GM21526 (cell line): ENCODE data around the gene TREH.
"Not testable (repeated sequence)": the region's sequence is repeated elsewhere in the genome, so short reads cannot be mapped to it uniquely, and the experiment has no call there.

Source experiments
- ATAC-seq: cut with Tn5 transposase; IDR thresholded peaks from one replicate; pipeline ENCODE4 v1.9.1; 2021; ENCODE audit warnings: moderate library complexity; ENCODE audit not compliant: unreplicated experiment, low FRiP score

TREH gene

GRCh38 chr11:118618991-118619375 is 60.5 kb downstream of the TREH start:
- ATAC-seq, result no peak

DNA sequence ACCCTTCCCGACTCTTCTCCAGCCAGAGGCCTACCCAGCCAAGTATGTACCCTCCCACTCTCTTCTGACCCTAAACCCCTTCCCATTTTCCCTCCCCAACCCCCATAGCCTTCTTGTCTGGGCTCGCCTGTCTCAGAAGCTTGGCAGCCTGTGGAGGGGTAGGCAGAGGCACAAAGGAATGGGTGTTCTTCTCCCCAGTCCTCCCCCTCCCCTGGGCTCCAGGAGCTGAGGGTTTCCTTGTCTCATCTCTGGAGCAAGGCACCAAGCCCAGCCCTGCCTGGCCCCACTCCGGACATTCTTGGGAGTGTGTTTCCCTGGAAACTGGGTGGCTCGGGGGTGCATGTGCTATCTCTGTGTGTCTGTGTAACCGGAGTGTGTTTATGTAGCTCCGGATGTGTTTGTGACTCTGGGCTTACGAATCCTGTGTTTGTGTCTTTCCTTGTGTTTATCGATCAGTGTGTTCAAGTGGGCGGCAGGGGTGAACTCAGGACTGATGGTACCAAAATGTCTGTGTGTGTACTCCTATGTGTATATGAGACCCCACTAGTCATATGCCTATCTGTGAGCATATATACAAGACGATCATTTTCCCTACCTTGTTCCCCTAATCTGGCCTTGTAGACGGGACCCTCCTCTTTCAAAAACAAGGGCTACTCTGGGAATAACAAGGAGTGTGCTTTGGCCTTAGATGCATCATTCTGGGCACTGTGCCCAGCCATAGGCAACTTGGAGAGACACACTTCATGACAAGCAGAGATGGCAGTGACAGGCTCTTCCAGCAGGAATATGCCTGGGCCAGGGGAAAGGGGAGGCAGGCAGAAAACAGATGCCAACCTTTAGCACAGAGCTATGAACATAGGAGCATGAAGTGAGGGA is 61.1 kb downstream of the TREH start:
- no peak for ATAC-seq

GRCh38 chr11:118615976-118616371 is 63.5 kb downstream of the TREH start:
- ATAC-seq, result no peak

DNA sequence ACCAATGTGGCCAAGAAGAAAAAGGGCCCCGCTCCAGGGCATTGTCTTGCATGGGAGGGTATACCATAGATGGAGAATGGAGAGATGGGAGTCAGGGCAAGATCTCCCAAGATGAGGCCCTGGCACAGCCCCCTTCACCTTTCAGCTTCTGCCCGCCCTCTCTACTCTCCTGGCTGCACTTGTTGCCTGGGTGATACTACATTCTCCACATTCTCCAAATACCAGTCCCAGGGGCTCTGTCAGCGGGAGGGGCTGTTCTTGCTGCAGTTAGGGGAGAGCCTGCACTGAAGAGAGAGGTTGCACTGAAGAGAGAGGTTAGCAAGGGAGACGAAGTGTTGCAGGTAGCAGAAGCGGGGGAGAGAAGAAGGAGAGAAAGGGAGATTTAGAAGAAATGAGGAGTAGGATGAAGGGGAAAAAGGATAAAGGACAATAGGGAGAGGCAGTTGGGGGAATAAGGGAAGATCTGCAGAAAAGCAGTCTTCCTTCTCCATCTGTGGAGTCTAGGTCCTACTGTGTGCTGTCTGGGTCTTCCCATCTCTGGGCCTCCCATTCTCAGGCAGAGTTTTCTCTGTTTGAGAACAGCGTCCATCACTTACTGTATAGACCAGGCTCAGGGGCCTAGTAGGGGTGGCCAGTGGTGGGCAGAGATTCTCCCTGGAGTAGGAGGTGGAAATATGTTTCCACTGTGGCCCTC is 64.0 kb downstream of the TREH start:
- no peak for ATAC-seq

GRCh38 chr11:118614511-118614910 is 64.9 kb downstream of the TREH start:
- no peak for ATAC-seq

DNA sequence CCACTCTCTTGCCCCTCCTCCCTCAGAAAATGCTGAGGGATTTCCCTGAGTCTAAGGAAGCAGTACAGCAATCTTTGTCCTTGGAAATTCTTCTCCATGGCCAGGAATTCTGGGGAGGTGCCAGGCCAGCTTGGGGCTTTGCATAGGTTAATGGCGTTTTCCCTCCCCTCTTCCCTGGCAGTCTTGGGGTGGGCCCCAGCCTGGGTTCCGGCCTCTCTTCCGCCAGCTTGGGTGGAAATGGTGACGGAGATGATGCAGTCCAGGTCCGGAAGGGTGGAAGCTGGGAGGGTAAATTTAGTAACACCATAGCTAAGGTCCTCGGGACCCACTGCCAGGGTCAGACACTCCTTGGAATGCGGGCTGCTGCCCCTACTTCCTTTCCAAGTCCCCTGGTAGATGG is 67.1 kb downstream of the TREH start:
- ATAC-seq, result no peak

DNA sequence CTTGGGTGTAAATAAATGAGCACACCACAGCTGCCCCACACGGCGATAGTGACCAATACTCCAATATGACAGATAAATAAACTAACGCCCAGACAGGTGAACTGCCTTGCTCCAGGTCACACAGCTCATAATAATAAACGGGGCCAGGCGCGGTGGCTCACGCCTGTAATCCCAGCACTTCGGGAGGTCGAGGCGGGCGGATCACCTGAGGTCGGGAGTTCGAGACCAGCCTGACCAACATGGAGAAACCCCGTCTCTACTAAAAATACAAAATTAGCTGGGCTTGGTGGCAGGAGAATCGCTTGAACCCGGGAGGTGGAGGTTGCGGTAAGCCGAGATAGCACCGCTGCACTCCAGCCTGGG is 68.0 kb downstream of the TREH start:
- not testable (repeated sequence) for ATAC-seq

GRCh38 chr11:118610773-118611432 is 68.5 kb downstream of the TREH start:
- no peak for ATAC-seq

DNA sequence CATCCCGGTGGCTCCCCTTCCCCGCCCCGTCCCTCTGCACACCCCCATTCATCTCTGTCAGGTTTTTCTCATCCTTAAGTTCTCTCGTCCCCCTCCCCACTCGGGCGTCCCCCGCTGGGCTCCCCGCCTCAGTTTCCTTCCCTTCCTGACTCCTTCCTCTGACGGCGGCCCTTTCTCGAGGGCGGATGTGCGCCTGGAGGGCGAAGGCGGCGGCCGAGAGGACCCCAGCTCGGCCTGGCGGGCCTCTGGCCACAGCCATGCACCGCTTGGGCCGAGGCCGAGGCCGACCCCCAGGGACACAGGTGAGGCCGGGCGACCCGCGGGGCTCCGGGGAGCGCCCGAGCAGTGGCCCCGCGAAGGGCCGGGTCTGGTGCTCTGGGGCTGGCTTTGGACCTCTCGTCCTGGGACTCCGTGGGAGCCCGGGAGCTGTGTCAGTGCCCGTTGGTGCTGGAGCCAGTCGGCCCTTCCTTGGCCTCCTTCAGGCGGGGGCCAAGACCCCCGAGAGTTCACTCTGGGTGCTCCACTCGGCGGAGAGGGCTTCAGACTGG is 69.2 kb downstream of the TREH start:
- no peak for ATAC-seq

- no peak for ATAC-seq
Measured at GRCh38 chr11:118609380-118610224, 69.8 kb downstream of the TREH start.

- no peak for ATAC-seq
Measured at GRCh38 chr11:118608360-118609227, 70.9 kb downstream of the TREH start.

DNA sequence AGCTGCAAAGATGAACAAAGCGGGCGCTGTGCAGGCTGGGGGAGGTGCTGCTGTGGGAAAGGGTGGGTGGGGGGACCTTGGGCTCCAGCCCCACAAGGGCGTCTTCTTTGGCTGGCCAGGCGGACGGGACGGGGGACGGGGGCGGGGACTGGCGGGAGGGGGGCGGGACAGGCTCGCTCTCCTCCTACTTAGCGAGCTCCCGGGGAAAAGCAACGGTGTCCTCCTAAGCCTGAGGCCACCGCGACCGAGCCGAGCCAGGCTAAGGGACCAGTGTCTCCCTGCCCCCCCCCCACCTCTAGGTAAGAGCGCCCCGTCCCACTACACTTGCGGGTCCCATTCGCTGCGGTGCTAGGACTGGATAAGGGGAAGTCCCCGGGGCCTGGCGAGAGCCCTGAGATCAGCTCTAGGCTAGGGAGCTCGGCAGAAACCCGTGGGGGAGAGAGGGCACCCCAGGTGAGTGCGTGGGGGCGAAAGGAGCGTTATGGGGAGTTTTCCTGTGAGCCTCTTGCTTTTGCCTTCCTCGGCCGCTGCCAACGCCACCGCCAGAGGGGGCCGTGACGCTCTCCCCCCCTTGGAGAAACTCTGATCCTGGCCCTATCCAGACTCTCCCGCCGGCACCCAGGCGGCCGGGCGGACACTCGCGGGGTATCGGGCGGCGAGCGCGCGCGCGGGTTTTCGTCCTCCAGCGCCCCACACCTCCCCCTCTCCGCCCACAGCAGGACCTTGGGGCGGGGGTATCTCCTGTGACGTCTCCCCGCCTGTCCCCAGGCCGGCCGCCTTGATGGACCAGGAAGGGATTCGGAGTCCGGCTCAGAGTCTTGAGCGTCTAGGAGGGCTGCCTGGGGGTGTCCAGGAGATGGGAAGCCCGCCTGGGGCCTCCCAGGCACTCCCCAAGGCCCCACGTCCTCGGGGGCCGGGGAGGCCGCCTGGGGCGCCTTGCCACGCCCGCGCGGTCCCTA is 71.8 kb downstream of the TREH start, which contains the start of gene PHLDB1:
TSS of gene PHLDB1 (plus strand) at position 215 of the 959 bp plus-strand sequence. CDS start 6,222 bp downstream, outside the sequence.
- ATAC-seq, result no peak
